Adipose tissue (tissue), 3 donors: ENCODE results near the gene TMEM30A. TPM values are rescaled to one million over a fixed set of nuclear protein-coding genes. Genes with fewer than 3 reads are reported as not detected.

Source experiments
- H3K27ac ChIP-seq: one replicate; pipeline ENCODE4 v1.5.1; 2013; ENCODE audit warnings: low read depth, low read length
- WGBS, 3 donors: extraction: QIAGEN DNeasy Blood & Tissue Kit; methylation state at CpG; one replicate each; pipeline ENCODE4 v1.1.7; 2013; 5-methylcytosine and 5-hydroxymethylcytosine counted together
- polyA plus RNA-seq, 3 donors: library from polyadenylated mRNA; stranded (reverse); fragments of 200-250 nt; gene quantifications; one replicate each; pipeline ENCODE4 v1.2.3, GENCODE V29; 2013
- donor health status: healthy with polysubstance abuse.
- donor health status: Bipolar disorder and iron deficiency.
- donor health status: healthy.

The TMEM30A gene
- polyA plus RNA-seq, 3 donors = 24.9 to 39.2 (median 36.5) TPM

DNA sequence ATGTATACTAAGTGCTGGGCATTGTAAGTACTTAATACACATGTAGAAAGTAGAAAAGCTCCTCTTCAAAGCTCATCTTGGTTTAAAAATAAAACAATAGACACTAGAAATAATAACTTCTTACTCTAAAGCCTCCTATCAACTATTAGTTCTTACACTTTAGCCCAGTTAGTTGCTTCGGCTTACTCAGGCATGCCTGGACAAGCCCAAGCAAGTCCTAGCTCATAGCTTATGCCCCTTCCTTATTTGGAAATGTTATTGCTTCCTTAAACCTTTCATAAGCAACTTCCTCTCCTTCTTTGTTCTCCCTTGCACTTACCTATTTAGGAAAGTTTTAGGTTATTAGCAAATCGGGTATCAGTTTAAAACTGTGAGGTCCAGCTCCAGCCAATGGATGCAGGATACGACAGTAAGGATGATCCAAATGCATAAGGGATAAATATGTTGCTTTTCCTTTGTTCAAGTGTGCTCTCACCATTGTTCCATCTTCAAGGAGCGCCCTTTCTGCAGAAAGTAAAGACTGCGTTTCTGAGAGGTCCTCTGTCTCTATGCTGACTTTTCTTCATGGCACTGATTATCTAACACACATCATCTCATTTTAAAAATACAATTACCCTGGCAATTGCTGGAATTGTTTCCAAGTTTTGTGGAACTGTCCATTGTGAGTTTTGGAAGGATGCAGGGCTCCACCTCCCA lies 12.3 kb downstream of the TMEM30A start:
- WGBS, 3 donors = 68 to 90% (median 75%) methylated on average over 5 of the region's 5 CpGs

DNA sequence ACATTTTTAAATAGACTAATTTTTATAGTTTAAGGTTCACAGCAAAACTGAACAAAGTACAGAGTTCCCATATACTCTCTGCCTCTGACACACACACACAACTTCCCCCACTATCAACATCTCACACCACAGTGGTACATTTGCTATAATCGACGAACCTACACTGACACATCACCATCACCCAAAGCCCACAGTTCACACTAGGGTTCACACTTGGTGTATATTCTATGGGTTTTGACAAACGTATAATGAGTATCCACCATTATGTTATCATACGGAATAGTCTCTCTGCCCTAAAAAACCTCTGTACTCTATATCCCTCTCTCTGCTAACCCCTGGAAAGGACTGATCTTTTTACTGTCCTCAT lies 15.6 kb downstream of the TMEM30A start:
- WGBS, 3 donors = 88 to 89% (median 89%) methylated on average over 4 of the region's 4 CpGs
- no peak overlapping the region for H3K27ac ChIP-seq

More for the DNA sequence above, 12.3 kb downstream of the TMEM30A start:
- H3K27ac ChIP-seq = no peak overlapping the region

DNA sequence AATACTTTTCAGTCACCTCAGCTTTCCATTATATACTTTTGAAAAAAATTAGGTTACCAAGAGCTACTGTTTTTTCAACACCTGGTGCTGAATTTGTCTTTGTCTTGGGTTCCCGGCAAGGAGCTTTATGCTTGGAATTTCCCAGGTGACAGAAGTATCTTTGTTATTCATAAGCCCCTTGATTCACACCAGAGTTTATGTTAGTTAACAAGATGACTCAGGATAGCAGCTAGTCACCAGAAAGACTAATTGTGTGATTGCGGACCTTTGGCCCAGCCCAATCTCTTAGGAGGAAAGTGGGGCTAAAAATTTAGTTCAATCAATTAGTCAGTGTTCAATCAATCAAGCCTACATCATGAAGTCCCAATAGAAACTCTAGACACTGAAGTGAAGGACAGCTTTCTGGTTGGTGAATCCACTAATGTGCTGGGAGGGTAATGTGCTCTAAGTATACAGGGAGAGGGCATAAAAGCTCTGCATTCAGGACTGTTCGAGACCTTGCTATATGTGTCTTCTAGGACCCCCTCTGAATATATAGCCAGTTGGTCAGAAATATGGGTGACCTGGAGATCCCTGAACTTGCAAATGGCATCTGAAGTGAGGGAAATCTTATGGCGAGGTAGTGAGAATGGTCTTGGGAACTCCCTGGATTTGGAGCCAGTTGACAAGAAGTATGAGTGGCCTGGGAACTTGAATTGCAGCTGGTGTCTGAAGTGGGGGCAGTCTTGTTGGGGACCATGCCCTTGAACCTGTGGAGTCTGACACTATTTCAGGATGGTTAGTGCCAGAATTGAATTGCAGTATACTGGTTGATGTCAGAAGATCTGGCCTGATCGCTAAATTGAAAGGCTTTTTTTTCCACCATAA lies 16.2 kb downstream of the TMEM30A start:
- 70 to 77% (median 75%) methylated on average over 5 of the region's 5 CpGs for WGBS, 3 donors
- no peak overlapping the region for H3K27ac ChIP-seq

DNA sequence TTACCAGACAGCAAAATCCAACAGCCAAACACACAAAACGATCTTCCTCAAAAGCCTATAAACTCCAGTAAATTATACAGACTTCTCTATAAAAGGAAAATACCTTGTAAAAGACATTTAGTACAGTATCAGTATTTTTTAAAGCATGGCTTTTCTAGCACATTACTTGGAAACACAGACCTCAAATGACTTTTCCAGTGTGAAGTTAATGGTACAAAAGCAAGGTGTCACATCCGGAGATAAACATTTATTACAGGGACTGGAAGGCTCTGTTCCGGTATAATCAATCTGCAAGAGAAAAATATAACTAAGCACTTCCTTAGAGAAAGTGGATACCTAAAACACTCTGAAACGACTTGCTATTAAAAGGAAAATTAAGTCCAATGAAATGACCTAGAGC lies 17.1 kb downstream of the TMEM30A start:
- no peak overlapping the region for H3K27ac ChIP-seq

DNA sequence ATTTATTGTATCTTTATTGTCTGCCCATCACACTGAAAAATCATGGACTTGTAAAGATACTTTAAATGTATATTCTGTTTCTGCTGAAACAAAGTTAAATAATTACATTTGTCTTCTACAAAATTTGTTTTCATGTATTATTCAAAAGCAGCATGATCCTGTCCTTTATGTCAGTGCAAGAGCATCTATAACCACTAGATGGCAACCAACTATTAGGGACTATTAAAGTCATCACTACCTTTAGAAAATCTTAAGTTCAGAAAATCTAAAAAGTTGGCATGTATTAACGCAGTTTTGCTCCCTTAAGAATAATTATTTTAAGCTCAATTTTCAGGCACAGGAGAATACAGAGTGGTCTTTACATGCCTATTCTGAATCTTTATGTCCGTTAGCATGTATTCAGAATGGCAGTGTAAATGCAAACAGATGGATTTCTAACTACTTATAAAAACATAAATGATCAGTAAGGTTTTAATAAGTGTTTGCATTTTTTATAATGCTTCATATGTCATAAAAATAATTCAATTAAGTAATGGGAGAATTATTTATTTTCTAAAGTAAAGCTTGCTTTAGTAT lies 17.8 kb downstream of the TMEM30A start:
- WGBS, 3 donors = 51 to 54% (median 52%) methylated on average over 2 of the region's 2 CpGs
- H3K27ac ChIP-seq = no peak overlapping the region

More for the DNA sequence above, 17.1 kb downstream of the TMEM30A start:
- 23 to 46% (median 37%) methylated on average over 4 of the region's 4 CpGs for WGBS, 3 donors

DNA sequence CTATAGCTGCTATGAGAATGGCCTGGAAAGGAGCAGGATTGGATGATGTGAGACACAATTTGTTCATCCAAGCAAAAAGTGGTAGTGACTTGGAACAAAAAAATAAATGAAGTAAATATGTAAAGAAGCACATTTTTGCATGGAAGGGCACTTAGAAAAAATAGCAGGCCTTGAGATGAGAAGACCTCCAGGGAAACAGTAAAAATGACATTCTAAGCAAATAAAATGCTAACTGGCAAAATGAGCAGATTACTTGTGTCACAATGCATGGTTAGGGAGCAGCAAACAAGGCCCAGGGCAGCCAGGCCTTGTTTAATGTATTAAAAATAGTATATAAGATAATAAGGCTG lies 21.2 kb downstream of the TMEM30A start:
- no peak overlapping the region for H3K27ac ChIP-seq

DNA sequence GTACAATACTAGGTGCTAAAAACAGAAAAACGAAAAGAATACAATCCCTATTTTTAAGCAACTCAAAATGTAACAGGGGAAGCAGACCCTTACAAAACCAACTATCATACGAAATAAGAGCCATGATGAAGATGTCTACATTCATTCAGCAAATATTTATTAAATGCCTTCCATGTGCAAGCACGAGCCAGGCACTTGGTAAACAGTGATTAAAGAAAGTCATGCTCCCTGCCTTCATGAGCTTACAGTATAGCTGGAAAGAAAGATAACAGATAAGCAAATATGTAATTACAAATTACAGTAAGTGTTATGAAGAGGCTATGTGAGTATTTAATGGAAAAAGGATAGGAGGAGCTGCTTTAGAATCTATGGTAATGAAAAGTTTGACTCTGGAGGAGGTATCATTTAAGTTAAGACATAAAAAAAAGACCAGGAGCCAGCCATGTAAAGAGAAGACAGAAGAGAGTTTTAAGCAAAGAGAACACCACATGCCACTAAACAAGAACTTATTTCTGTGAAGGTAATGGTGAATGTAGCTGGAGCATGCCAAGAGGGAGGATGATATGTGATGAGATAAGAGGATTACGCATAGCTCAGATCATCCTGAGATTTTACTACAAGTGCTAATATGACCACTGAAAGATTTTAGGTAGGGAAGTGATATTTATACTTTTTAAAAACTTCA lies 21.7 kb downstream of the TMEM30A start:
- 69 to 86% (median 80%) methylated on average over 4 of the region's 4 CpGs for whole genome bisulfite sequencing, 3 donors
- no peak overlapping the region for H3K27ac ChIP-seq

DNA sequence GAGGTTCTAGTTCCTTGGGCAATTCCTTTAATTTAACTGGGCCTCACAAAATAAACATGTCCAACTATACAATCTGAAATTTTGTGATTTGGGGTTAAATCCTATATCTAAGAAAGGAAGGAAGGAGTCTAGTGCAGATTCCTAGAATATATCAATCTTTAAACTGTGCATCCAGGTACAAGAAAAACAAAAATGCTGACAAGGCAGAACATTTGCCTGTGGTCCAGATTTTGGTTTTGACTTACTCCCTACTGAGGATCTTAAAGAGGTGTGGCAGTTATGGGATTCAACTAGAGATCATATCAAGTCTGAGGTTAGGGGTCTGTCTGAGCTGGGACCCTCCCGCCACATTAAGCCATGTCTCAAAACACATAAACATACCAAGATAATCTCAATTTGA lies 23.3 kb downstream of the TMEM30A start:
- H3K27ac ChIP-seq = no peak overlapping the region
- WGBS, 3 donors = 91 to 100% (median 93%) methylated on average over 1 of the region's 1 CpG

DNA sequence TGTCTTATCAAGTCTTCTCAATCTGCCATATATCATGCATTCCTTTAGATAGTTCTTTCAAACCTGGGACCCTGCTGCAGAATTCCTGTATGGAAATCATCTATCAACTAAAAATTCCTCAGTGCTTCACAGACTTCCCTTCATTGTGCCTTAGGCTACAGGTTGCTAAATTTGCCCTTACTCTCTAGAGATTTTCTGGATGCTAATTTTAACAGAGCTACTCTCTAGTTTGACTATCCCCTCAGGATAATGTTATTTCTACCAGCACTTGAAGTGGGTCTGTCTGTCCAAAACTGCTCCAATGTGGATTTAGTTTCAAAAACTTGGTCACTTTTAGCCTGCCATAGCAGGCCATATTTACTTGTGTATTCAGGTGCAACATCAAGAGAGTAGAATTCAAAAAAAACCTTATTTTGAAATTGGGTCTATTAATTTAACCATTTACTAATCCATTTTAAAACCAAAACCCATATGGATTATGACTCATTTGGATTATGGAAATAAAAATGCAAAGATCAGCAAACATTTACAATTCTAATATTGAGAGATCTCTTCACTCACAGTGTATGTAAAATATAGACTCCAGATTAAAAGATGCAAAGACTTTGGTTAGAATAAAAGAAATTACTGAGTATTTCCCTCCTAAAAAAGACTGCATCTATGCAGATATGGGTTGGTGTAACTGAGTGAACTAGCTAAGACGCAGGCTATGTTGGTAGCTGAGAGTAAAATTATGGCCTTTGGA lies 27.1 kb downstream of the TMEM30A start:
- H3K27ac ChIP-seq = no peak overlapping the region
- 97 to 100% (median 100%) methylated on average over 1 of the region's 1 CpG for WGBS, 3 donors

DNA sequence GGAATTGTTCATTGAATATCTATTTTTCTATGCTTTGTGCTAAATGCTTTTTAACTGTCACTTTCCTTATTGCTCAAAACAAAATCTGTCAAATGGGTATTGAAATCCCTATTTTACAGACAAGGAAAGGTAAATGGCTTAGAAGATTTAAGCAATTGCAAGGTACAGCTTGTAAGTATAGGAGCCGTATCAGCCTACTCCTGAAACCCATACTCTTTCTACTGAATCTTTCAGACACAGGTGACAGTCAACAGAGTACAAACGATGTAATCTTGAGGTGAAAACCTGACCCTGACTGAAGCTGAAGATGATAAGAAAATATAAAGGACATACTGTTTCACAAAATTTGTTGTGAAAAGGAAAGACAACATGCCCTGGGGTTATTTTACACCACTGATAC lies 34.0 kb downstream of the TMEM30A start:
- 60 to 94% (median 85%) methylated on average over 2 of the region's 2 CpGs for WGBS, 3 donors

DNA sequence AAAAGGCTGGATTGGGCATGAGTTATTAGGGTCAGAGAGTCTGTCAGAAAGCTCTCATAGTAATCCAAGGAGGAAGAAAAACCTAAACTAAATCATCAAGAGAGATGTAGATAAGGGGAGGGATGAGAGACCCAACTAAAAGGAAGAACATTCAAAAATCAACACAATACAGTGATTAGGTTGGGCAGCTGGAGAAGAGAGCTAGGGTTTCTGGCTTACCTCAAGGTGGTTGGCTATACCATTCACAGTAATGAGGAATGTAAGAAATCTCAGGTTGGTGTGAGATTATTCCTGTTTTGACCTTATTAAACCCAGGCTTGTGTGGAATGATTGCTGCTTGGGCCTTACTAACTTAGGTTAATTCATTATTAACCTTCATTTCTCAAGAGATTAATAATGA lies 34.8 kb downstream of the TMEM30A start:
- no peak overlapping the region for H3K27ac ChIP-seq

More for the DNA sequence above, 34.0 kb downstream of the TMEM30A start:
- no peak overlapping the region for H3K27ac ChIP-seq

DNA sequence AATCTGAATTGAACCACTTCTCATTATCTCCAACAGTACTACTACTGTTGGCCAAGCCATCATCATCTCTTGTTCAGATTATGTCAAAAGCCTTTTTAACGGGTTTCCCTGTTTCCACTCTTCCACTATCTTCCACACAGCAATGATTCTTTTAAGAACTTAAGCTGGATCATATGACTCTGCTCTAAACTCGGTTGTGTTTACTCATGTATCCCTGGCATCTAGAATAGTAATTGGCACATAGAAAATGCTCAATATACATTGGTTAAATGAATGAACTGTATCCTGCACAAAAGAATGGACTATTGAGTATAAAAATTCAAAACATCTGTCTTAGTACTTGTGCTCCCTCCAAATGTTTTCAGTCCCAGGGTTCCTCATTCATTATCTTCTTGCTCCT lies 38.2 kb downstream of the TMEM30A start:
- WGBS, 3 donors = 42 to 74% (median 74%) methylated on average over 2 of the region's 2 CpGs
- H3K27ac ChIP-seq = no peak overlapping the region

DNA sequence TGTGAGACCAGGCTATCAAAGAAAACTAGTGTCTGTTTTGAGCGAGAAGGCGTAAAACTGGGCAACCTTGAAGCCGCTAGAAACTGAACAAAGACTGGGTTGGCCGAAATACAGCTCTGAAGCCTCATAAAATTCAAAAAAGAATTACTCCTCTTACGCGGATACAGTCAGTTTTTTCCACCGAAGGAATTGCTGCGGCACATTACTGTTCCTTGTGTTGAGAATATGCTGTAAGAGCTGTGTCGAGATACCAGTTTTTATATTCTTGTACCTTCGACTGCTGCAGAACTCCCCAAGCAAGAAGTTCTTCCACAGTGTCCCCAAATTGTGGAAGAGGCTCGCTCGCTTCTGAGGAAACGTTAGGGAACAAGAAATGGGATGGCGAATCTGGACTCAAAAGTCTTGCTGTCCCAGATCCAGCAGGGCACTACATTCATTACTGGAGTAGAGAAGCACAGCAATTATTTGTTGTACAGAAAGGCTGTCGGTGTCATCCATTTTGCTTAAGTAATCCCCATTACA lies 40.5 kb downstream of the TMEM30A start:
- 16 to 31% (median 16%) methylated on average over 15 of the region's 15 CpGs for WGBS, 3 donors
- H3K27ac ChIP-seq = no peak overlapping the region

DNA sequence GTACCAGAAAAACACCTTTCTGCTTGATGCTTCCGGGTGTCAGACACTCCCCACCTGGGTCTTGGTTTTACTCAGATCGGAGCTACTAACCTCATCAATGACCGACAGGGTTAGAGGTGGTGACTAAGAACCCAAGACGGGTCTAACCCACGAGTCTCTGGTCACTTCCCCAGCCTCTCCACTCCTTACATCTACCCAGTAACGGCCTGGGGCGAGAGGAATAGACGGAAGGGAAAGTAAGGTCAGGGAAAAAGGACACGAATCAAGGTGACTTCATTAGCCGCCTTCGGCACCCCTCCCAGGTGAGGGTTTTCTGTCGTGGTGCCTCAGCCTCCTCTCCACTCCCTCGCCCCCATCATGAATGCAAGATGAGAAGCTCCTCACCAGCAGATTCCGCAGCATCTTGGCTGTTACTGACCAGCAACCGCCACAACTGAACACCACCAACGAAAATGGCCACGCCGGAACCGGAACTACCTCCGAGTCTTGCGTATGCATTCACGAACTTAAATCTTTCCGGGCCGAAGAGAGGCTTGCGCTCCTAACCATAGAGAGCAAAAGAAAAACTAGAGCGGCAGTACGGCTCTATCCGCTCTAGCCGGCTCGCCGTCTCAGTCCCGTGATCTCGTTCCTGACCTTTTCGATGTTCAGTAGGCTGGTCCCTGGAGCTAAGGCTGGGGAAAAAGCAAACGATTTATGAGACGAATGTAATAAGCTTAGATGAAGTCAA lies 41.1 kb downstream of the TMEM30A start, which contains the start of gene COX7A2:
Gene COX7A2 (minus strand): TSS at position 469 of the 730 bp plus-strand sequence. CDS start 67 bp downstream, at position 402.
- H3K27ac ChIP-seq = peak within 1 kb of the TSS; percentile 36
- WGBS, 3 donors = 0% methylated on average over 36 of the region's 36 CpGs

DNA sequence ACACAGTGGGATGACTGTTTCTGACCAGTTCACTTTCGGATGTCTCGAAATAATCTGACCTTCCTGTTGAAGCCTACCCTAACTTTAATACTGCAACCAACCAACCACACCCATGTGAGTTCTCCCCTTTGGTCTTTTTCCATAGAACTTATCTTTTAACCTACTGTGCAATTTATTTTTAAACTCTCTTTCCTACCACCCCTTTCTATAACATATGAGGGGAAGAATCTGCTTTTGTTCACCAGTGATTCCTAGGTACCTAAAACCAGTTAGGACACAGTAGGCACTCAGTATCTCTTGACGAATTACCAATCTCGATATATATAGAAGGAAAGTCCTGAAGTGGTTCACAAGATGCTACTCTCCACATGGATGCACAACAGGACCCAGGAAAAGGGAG lies 48.0 kb downstream of the TMEM30A start:
- H3K27ac ChIP-seq = no peak overlapping the region
- 89 to 92% (median 90%) methylated on average over 4 of the region's 4 CpGs for WGBS, 3 donors

DNA sequence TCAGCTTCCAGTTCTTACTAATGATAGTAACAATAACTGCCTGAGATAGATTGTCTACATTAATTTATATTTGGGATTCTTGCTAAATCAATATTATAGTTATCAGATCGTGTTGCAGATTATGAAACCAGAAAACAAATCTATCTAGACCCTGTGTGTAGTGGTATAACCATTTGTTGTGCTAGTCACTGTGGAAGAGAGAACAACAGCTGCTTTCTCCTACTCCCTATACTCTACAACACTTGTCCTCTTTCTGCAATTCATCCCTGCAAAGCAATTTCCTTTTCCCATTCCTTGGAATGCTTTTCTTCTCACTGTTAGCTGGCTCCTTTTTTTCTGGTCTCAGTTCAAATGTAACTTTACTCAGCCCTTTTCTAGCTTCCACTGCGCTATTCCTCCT lies 49.3 kb downstream of the TMEM30A start:
- WGBS, 3 donors = 84 to 91% (median 87%) methylated on average over 2 of the region's 2 CpGs
- no peak overlapping the region for H3K27ac ChIP-seq

DNA sequence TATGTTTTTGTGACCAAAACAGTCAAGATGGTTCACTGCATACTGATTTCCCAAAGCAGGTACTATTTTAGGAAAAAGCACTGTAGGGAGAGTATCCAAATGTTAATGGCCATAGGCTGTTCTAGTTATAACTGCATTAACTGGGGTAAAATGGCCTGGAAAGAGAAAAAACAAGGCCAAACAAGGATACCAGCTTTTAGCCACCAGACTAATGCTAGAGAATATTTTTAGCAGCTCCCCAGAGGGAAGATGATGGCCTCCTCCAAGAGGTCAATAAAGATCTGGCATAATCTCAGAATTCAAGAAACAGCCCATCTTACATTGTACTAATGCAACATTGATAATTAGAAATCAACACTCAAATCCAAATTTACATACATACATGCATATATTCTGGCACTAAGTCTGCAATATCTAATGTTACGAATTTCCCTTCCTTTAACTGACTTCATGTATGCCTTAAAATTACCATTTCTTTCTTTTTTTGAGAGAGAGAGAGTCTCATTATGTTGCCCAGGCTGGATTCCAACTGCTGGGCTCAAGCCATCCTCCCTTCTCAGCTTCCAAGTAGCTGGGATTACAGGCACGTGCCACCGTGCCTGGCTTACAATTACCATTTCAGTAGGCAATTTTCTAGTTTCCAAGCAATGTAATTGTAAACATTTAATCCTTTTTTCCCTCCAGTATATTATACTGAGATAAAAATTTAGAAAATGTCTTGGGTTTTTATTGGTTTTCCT lies 50.3 kb downstream of the TMEM30A start:
- WGBS, 3 donors = 58 to 66% (median 64%) methylated on average over 3 of the region's 3 CpGs
- H3K27ac ChIP-seq = no peak overlapping the region
